GM23338 (cell line): ENCODE results near the gene CHAC1. TPM values are rescaled to one million over a fixed set of nuclear protein-coding genes. Genes with fewer than 3 reads are reported as not detected.

ENCODE experiments used
- ATAC-seq: fragments of 200-7000 bp; cut with Tn5 transposase; 3 replicates; pipeline ENCODE4 v1.9.1; 2020
- DNase-seq: peaks from one replicate; pipeline ENCODE4 v3.0.0-alpha.2; 2015; ENCODE audit warnings: low spot score
- H2AFZ ChIP-seq: fragments of 200-600 bp; sonication (generic); 2 replicates; pipeline ENCODE4 v1.8.0; 2016; ENCODE audit warnings: antibody characterized with exemption, mild to moderate bottlenecking, moderate library complexity
- H3F3A ChIP-seq: fragments of 200-600 bp; sonication (generic); replicated peaks from 2 replicates; pipeline ENCODE4 v1.8.0; 2017; ENCODE audit warnings: antibody characterized with exemption, mixed run types, low read depth
- H3K27ac ChIP-seq: fragments of 200-600 bp; sonication (generic); 2 replicates; pipeline ENCODE4 v1.6.1; 2016; ENCODE audit warnings: low read depth
- H3K27me3 ChIP-seq: fragments of 200-600 bp; sonication (generic); 2 replicates; pipeline ENCODE4 v1.8.0; 2016; ENCODE audit warnings: mild to moderate bottlenecking, mixed run types, moderate library complexity; ENCODE audit not compliant: insufficient read depth
- H3K36me3 ChIP-seq: fragments of 200-600 bp; sonication (generic); 2 replicates; pipeline ENCODE4 v1.8.0; 2016; ENCODE audit warnings: mild to moderate bottlenecking; ENCODE audit not compliant: insufficient read depth
- H3K4me1 ChIP-seq: fragments of 200-600 bp; sonication (generic); 2 replicates; pipeline ENCODE4 v1.8.0; 2016; ENCODE audit warnings: mild to moderate bottlenecking, moderate library complexity; ENCODE audit not compliant: insufficient read depth
- H3K4me2 ChIP-seq: fragments of 200-600 bp; sonication (generic); 2 replicates; pipeline ENCODE4 v1.7.1; 2017; ENCODE audit warnings: mixed run types
- H3K4me3 ChIP-seq: fragments of 200-600 bp; sonication (generic); 2 replicates; pipeline ENCODE4 v1.6.1; 2016; ENCODE audit warnings: mixed run types
- H3K79me2 ChIP-seq: fragments of 200-600 bp; sonication (generic); replicated peaks from 2 replicates; pipeline ENCODE4 v1.8.0; 2017; ENCODE audit warnings: mild to moderate bottlenecking; ENCODE audit not compliant: insufficient read depth
- H3K9me2 ChIP-seq: fragments of 200-600 bp; sonication (generic); 2 replicates; pipeline ENCODE4 v1.8.0; 2017; ENCODE audit not compliant: insufficient read depth
- H4K20me1 ChIP-seq: fragments of 200-600 bp; sonication (generic); replicated peaks from 2 replicates; pipeline ENCODE4 v1.8.0; 2017; ENCODE audit warnings: mild to moderate bottlenecking; ENCODE audit not compliant: insufficient read depth
- H3K27ac Mint-ChIP-seq: 2 replicates; pipeline ENCODE4 v1.8.0; 2020; ENCODE audit warnings: inconsistent platforms, mild to moderate bottlenecking, moderate library complexity, mixed read lengths
- H3K27me3 Mint-ChIP-seq: 3 replicates; pipeline ENCODE4 v1.8.0; 2022; ENCODE audit warnings: low read depth, mild to moderate bottlenecking, moderate library complexity, mixed read lengths, inconsistent platforms; ENCODE audit not compliant: insufficient read depth, poor library complexity
- H3K36me3 Mint-ChIP-seq: 3 replicates; pipeline ENCODE4 v1.8.0; 2021; ENCODE audit warnings: low read depth, mild to moderate bottlenecking, inconsistent platforms, moderate library complexity, mixed read lengths
- H3K4me1 Mint-ChIP-seq: 3 replicates; pipeline ENCODE4 v1.8.0; 2020; ENCODE audit warnings: mild to moderate bottlenecking, inconsistent platforms, mixed read lengths
- H3K4me3 Mint-ChIP-seq: 3 replicates; pipeline ENCODE4 v1.8.0; 2021; ENCODE audit warnings: moderate library complexity, mild to moderate bottlenecking, inconsistent platforms, mixed read lengths
- H3K9me3 Mint-ChIP-seq: 3 replicates; pipeline ENCODE4 v1.8.0; 2020; ENCODE audit warnings: moderate library complexity, mild to moderate bottlenecking, inconsistent platforms, mixed read lengths
- EZH2 ChIP-seq: fragments of 200-600 bp; sonication (generic); IDR thresholded peaks from one replicate; pipeline ENCODE4 v1.8.0; 2017; ENCODE audit warnings: antibody characterized with exemption, mild to moderate bottlenecking, low read depth; ENCODE audit not compliant: unreplicated experiment
- EZH2phosphoT487 ChIP-seq: fragments of 200-600 bp; sonication (generic); IDR thresholded peaks from one replicate; pipeline ENCODE4 v1.8.1; 2018; ENCODE audit warnings: antibody characterized with exemption; ENCODE audit not compliant: unreplicated experiment
- JUNB ChIP-seq: IDR thresholded peaks from one replicate; pipeline ENCODE4 v1.6.1; 2016; ENCODE audit warnings: antibody characterized with exemption; ENCODE audit not compliant: unreplicated experiment
- NANOG ChIP-seq: IDR thresholded peaks from 2 replicates; pipeline ENCODE4 v1.6.1; 2016; ENCODE audit warnings: antibody characterized with exemption, borderline replicate concordance
- POLR2AphosphoS5 ChIP-seq: IDR thresholded peaks from 2 replicates; pipeline ENCODE4 v1.6.1; 2016; ENCODE audit warnings: antibody characterized with exemption, low read depth
- STAT1 ChIP-seq: IDR thresholded peaks from one replicate; pipeline ENCODE4 v1.6.1; 2016; ENCODE audit warnings: antibody characterized with exemption; ENCODE audit not compliant: unreplicated experiment
- ZNF114 ChIP-seq: fragments of 250-450 bp; sonication (Bioruptor Pico); IDR thresholded peaks from 2 replicates; pipeline ENCODE4 v1.5.0; 2020; ENCODE audit warnings: mild to moderate bottlenecking, moderate library complexity
- ZNF331 ChIP-seq: fragments of 250-450 bp; sonication (Bioruptor Pico); IDR thresholded peaks from 2 replicates; pipeline ENCODE4 v1.5.0; 2020; ENCODE audit warnings: low read depth, mild to moderate bottlenecking, moderate library complexity
- polyA plus RNA-seq: library from polyadenylated mRNA; unstranded; fragments of >200 nt; fragmentation: Nextera tagmentation; extraction: Ambion mirVana; gene quantifications from 2 replicates; pipeline ENCODE4 v1.2.1, GENCODE V29; 2016
- total RNA-seq: library from RNA; depleted of rRNA; stranded (reverse); fragments of >200 nt; shearing (Covaris generic); gene quantifications from 2 replicates; pipeline ENCODE4 v1.2.3, GENCODE V29; 2014
- TF ChIP-seq, protein P1 (sequence below): IDR thresholded peaks from one replicate; pipeline ENCODE4 v1.6.1; 2018; ENCODE audit warnings: antibody characterized with exemption; ENCODE audit not compliant: unreplicated experiment
- TF ChIP-seq, protein P2 (sequence below), 2 experiments: fragments of 200-600 bp in 1 of 2; sonication (generic) in 1 of 2; conservative IDR thresholded peaks; 2 replicates each; pipeline versions ENCODE4 v1.5.1 to v1.6.1; 2016 to 2017; ENCODE audit warnings: antibody characterized with exemption in 2 of 2, low read depth in 2 of 2, mild to moderate bottlenecking in 2 of 2, moderate library complexity in 1 of 2
- TF ChIP-seq, protein P3 (sequence below): IDR thresholded peaks from 2 replicates; pipeline ENCODE4 v1.6.1; 2016; ENCODE audit warnings: antibody characterized with exemption
- TF ChIP-seq, protein P4 (sequence below): fragments of 250-450 bp; sonication (Bioruptor Pico); IDR thresholded peaks from 2 replicates; pipeline ENCODE4 v1.5.0; 2020; ENCODE audit warnings: mild to moderate bottlenecking, moderate library complexity

Gene CHAC1
- total and polyA plus RNA-seq, 2 experiments from 2014 or later, result 73.0 to 124 TPM

DNA sequence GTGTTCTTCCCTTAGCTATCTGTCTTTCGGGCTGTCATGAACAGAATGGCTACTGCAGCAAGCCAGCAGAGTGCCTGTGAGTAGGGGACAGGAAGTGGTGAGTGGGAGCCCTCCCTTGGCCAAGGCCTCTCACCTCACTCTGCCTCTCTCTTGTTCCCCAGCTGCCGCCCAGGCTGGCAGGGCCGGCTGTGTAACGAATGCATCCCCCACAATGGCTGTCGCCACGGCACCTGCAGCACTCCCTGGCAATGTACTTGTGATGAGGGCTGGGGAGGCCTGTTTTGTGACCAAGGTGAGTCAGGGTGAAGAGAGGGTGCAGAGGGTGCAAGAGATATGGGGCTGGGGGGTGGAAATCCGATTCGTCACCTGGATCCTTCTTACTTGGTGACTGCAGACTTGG, 21.1 kb upstream of the CHAC1 start:
- peaks cover 77% of the 10 kb centered on the region for H3K27me3 Mint-ChIP-seq
- TF ChIP-seq NANOG (no peak), EZH2phosphoT487 (no peak), ZNF331 (CRISPR knock-in tag) (no peak), POLR2AphosphoS5 (no peak), EZH2 (no peak), STAT1 (no peak), JUNB (no peak), ZNF114 (CRISPR knock-in tag) (no peak)
- TF ChIP-seq, protein P1, sequence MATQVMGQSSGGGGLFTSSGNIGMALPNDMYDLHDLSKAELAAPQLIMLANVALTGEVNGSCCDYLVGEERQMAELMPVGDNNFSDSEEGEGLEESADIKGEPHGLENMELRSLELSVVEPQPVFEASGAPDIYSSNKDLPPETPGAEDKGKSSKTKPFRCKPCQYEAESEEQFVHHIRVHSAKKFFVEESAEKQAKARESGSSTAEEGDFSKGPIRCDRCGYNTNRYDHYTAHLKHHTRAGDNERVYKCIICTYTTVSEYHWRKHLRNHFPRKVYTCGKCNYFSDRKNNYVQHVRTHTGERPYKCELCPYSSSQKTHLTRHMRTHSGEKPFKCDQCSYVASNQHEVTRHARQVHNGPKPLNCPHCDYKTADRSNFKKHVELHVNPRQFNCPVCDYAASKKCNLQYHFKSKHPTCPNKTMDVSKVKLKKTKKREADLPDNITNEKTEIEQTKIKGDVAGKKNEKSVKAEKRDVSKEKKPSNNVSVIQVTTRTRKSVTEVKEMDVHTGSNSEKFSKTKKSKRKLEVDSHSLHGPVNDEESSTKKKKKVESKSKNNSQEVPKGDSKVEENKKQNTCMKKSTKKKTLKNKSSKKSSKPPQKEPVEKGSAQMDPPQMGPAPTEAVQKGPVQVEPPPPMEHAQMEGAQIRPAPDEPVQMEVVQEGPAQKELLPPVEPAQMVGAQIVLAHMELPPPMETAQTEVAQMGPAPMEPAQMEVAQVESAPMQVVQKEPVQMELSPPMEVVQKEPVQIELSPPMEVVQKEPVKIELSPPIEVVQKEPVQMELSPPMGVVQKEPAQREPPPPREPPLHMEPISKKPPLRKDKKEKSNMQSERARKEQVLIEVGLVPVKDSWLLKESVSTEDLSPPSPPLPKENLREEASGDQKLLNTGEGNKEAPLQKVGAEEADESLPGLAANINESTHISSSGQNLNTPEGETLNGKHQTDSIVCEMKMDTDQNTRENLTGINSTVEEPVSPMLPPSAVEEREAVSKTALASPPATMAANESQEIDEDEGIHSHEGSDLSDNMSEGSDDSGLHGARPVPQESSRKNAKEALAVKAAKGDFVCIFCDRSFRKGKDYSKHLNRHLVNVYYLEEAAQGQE, result no peak
- TF ChIP-seq, protein P2, sequence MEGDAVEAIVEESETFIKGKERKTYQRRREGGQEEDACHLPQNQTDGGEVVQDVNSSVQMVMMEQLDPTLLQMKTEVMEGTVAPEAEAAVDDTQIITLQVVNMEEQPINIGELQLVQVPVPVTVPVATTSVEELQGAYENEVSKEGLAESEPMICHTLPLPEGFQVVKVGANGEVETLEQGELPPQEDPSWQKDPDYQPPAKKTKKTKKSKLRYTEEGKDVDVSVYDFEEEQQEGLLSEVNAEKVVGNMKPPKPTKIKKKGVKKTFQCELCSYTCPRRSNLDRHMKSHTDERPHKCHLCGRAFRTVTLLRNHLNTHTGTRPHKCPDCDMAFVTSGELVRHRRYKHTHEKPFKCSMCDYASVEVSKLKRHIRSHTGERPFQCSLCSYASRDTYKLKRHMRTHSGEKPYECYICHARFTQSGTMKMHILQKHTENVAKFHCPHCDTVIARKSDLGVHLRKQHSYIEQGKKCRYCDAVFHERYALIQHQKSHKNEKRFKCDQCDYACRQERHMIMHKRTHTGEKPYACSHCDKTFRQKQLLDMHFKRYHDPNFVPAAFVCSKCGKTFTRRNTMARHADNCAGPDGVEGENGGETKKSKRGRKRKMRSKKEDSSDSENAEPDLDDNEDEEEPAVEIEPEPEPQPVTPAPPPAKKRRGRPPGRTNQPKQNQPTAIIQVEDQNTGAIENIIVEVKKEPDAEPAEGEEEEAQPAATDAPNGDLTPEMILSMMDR (conservative IDR thresholded peaks at IDR 0.05; ENCODE audit: low read depth in 2 of 2), result no peak
- TF ChIP-seq, protein P3, sequence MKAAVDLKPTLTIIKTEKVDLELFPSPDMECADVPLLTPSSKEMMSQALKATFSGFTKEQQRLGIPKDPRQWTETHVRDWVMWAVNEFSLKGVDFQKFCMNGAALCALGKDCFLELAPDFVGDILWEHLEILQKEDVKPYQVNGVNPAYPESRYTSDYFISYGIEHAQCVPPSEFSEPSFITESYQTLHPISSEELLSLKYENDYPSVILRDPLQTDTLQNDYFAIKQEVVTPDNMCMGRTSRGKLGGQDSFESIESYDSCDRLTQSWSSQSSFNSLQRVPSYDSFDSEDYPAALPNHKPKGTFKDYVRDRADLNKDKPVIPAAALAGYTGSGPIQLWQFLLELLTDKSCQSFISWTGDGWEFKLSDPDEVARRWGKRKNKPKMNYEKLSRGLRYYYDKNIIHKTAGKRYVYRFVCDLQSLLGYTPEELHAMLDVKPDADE, result no peak
- TF ChIP-seq, protein P4, sequence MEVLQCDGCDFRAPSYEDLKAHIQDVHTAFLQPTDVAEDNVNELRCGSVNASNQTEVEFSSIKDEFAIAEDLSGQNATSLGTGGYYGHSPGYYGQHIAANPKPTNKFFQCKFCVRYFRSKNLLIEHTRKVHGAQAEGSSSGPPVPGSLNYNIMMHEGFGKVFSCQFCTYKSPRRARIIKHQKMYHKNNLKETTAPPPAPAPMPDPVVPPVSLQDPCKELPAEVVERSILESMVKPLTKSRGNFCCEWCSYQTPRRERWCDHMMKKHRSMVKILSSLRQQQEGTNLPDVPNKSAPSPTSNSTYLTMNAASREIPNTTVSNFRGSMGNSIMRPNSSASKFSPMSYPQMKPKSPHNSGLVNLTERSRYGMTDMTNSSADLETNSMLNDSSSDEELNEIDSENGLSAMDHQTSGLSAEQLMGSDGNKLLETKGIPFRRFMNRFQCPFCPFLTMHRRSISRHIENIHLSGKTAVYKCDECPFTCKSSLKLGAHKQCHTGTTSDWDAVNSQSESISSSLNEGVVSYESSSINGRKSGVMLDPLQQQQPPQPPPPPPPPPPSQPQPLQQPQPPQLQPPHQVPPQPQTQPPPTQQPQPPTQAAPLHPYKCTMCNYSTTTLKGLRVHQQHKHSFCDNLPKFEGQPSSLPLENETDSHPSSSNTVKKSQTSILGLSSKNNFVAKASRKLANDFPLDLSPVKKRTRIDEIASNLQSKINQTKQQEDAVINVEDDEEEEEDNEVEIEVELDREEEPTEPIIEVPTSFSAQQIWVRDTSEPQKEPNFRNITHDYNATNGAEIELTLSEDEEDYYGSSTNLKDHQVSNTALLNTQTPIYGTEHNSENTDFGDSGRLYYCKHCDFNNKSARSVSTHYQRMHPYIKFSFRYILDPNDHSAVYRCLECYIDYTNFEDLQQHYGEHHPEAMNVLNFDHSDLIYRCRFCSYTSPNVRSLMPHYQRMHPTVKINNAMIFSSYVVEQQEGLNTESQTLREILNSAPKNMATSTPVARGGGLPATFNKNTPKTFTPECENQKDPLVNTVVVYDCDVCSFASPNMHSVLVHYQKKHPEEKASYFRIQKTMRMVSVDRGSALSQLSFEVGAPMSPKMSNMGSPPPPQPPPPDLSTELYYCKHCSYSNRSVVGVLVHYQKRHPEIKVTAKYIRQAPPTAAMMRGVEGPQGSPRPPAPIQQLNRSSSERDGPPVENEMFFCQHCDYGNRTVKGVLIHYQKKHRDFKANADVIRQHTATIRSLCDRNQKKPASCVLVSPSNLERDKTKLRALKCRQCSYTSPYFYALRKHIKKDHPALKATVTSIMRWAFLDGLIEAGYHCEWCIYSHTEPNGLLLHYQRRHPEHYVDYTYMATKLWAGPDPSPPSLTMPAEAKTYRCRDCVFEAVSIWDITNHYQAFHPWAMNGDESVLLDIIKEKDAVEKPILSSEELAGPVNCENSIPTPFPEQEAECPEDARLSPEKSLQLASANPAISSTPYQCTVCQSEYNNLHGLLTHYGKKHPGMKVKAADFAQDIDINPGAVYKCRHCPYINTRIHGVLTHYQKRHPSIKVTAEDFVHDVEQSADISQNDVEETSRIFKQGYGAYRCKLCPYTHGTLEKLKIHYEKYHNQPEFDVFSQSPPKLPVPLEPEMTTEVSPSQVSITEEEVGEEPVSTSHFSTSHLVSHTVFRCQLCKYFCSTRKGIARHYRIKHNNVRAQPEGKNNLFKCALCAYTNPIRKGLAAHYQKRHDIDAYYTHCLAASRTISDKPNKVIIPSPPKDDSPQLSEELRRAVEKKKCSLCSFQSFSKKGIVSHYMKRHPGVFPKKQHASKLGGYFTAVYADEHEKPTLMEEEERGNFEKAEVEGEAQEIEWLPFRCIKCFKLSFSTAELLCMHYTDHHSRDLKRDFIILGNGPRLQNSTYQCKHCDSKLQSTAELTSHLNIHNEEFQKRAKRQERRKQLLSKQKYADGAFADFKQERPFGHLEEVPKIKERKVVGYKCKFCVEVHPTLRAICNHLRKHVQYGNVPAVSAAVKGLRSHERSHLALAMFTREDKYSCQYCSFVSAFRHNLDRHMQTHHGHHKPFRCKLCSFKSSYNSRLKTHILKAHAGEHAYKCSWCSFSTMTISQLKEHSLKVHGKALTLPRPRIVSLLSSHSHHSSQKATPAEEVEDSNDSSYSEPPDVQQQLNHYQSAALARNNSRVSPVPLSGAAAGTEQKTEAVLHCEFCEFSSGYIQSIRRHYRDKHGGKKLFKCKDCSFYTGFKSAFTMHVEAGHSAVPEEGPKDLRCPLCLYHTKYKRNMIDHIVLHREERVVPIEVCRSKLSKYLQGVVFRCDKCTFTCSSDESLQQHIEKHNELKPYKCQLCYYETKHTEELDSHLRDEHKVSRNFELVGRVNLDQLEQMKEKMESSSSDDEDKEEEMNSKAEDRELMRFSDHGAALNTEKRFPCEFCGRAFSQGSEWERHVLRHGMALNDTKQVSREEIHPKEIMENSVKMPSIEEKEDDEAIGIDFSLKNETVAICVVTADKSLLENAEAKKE, result no peak
- Histone ChIP-seq H3K27ac (no peak overlapping the region), H3K4me1 (peaks cover 15% of the 10 kb centered on the region), H3K27me3 (peaks cover 66% of the 10 kb centered on the region), H3K4me2 (no peak overlapping the region), H3K9me2 (no peaks in the 10 kb centered on the region), H4K20me1 (peaks cover 11% of the 10 kb centered on the region; the same call in 1 of the 2 replicates), H2AFZ (no peak overlapping the region), H3F3A (peaks cover 13% of the 10 kb centered on the region), H3K36me3 (no peaks in the 10 kb centered on the region), H3K4me3 (no peak overlapping the region), H3K79me2 (no peaks in the 10 kb centered on the region)
- no peaks in the 10 kb centered on the region; the same call in 2 of the 3 replicates for H3K9me3 Mint-ChIP-seq
- peaks cover 32% of the 10 kb centered on the region for H3K4me1 Mint-ChIP-seq
- DNase-seq (no peak), ATAC-seq (no peak)
- H3K36me3 Mint-ChIP-seq, result no peaks in the 10 kb centered on the region; the same call in 2 of the 3 replicates
- no peak overlapping the region for H3K27ac Mint-ChIP-seq
- no peak overlapping the region; the same call in 2 of the 3 replicates for H3K4me3 Mint-ChIP-seq
